ENCODE measurements around the gene CTCF. TPM values are rescaled to one million over a fixed set of nuclear protein-coding genes. Genes with fewer than 3 reads are reported as not detected.

CTCF gene
- polyA plus RNA-seq, 1 experiment, result 24.4 TPM

GRCh38 chr16:67541391-67542263 is 20.7 kb upstream of the CTCF start:
- TF ChIP-seq, protein P1, sequence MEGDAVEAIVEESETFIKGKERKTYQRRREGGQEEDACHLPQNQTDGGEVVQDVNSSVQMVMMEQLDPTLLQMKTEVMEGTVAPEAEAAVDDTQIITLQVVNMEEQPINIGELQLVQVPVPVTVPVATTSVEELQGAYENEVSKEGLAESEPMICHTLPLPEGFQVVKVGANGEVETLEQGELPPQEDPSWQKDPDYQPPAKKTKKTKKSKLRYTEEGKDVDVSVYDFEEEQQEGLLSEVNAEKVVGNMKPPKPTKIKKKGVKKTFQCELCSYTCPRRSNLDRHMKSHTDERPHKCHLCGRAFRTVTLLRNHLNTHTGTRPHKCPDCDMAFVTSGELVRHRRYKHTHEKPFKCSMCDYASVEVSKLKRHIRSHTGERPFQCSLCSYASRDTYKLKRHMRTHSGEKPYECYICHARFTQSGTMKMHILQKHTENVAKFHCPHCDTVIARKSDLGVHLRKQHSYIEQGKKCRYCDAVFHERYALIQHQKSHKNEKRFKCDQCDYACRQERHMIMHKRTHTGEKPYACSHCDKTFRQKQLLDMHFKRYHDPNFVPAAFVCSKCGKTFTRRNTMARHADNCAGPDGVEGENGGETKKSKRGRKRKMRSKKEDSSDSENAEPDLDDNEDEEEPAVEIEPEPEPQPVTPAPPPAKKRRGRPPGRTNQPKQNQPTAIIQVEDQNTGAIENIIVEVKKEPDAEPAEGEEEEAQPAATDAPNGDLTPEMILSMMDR (IDR thresholded peaks at IDR 0.05; ENCODE audit: low read depth, low read length), result no peak
- ChIA-PET POLR2A (interaction anchor here (0.6 kb wide), 1 partner anchor 12 kb away, joined by 3 read pairs; no protein-coding TSS in a partner anchor), CTCF (interaction anchor here (0.6 to 1.4 kb wide), 2 partner anchors 21 to 29 kb away, joined by 4 to 8 read pairs; no protein-coding TSS in a partner anchor)
- Histone ChIP-seq H3K9me3 (ENCODE audit: control insufficient read depth, insufficient read depth, low read length) (no peaks in the 10 kb centered on the region; the same call in 1 of the 2 replicates), H3K27me3 (ENCODE audit: control insufficient read depth, insufficient read depth, low read length) (no peaks in the 10 kb centered on the region), H3K4me3 (ENCODE audit: low read depth, low read length) (no peak overlapping the region), H3K27ac (ENCODE audit: low read depth, low read length) (no peak overlapping the region)
- DNase-seq (ENCODE audit: low read depth, low spot score), result no peak

GRCh38 chr16:67542464-67542863 is 19.9 kb upstream of the CTCF start:
- no peak overlapping the region for H3K27ac ChIP-seq (ENCODE audit: low read depth, low read length)
- TF ChIP-seq, protein P1 (IDR thresholded peaks at IDR 0.05; ENCODE audit: low read depth, low read length), result no peak
- H3K4me3 ChIP-seq (ENCODE audit: low read depth, low read length), result no peak overlapping the region
- DNase-seq (ENCODE audit: low read depth, low spot score), result no peak
- POLR2A ChIA-PET, result no interaction called here
- H3K27me3 ChIP-seq (ENCODE audit: control insufficient read depth, insufficient read depth, low read length), result no peaks in the 10 kb centered on the region
- CTCF ChIA-PET, result no interaction called here
- H3K9me3 ChIP-seq (ENCODE audit: control insufficient read depth, insufficient read depth, low read length), result no peaks in the 10 kb centered on the region; the same call in 1 of the 2 replicates

DNA sequence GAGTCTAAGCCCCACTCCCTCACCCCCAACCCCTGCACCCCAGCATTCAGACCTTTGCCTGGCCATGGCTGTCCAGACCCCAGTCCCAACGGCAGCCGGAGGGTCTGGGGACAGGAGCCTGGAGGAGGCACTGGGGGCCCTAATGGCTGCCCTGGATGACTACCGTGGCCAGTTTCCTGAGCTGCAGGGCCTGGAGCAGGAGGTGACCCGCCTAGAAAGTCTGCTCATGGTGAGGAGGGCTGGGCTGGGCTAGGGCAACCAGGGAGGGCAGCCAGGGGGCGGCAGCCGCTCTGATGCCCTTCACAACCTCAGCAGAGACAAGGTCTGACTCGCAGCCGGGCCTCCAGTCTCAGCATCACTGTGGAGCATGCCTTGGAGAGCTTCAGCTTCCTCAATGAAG is 19.3 kb upstream of the CTCF start:
- no peaks in the 10 kb centered on the region for H3K27me3 ChIP-seq (ENCODE audit: control insufficient read depth, insufficient read depth, low read length)
- TF ChIP-seq, protein P1 (IDR thresholded peaks at IDR 0.05; ENCODE audit: low read depth, low read length), result no peak
- H3K4me3 ChIP-seq (ENCODE audit: low read depth, low read length), result no peak overlapping the region
- H3K27ac ChIP-seq (ENCODE audit: low read depth, low read length), result no peak overlapping the region
- no peaks in the 10 kb centered on the region for H3K9me3 ChIP-seq (ENCODE audit: control insufficient read depth, insufficient read depth, low read length)
- ChIA-PET CTCF (interaction anchor here (1.2 to 2.6 kb wide), 3 partner anchors 12 to 22 kb away, joined by 3 to 12 read pairs (median 8); no protein-coding TSS in a partner anchor), POLR2A (no interaction called here)
- DNase-seq (ENCODE audit: low read depth, low spot score), result no peak

GRCh38 chr16:67543582-67543981 is 18.7 kb upstream of the CTCF start:
- POLR2A ChIA-PET, result no interaction called here
- TF ChIP-seq, protein P1 (IDR thresholded peaks at IDR 0.05; ENCODE audit: low read depth, low read length), result no peak
- CTCF ChIA-PET, result interaction anchor here (0.8 to 2.6 kb wide), 5 partner anchors 11 to 102 kb away, joined by 3 to 12 read pairs (median 6); partner anchors contain the start of gene CARMIL2
- Histone ChIP-seq H3K27me3 (ENCODE audit: control insufficient read depth, insufficient read depth, low read length) (no peaks in the 10 kb centered on the region), H3K27ac (ENCODE audit: low read depth, low read length) (no peak overlapping the region), H3K4me3 (ENCODE audit: low read depth, low read length) (no peak overlapping the region), H3K9me3 (ENCODE audit: control insufficient read depth, insufficient read depth, low read length) (no peaks in the 10 kb centered on the region)
- DNase-seq (ENCODE audit: low read depth, low spot score), result no peak

DNA sequence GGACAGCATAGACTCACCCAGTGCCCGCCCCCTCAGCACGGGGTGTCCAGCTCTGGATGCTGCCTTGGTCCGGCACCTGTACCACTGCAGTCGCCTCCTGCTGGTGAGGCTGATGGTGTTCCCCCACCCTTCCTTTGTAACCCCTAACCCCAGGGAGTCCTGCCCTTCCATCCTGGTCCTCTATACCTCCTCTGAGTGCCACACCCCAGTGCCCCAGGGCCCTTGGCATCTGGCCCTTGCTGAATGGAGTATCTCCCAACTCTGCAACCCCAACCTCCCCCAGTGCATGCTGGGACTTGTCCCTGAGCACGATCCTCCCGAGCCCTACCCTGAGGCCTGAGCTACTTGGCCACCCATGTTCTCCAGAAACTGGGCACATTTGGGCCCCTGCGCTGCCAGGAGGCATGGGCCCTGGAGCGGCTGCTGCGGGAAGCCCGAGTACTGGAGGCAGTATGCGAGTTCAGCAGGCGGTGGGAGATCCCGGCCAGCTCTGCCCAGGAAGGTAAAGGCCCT is 17.9 kb upstream of the CTCF start:
- no peak for DNase-seq (ENCODE audit: low read depth, low spot score)
- no peaks in the 10 kb centered on the region for H3K9me3 ChIP-seq (ENCODE audit: control insufficient read depth, insufficient read depth, low read length)
- ChIA-PET CTCF (interaction anchor here (0.5 to 2.6 kb wide), 7 partner anchors 11 to 101 kb away, joined by 3 to 12 read pairs (median 6); partner anchors contain the start of gene CARMIL2), POLR2A (no interaction called here)
- H3K27ac ChIP-seq (ENCODE audit: low read depth, low read length), result no peak overlapping the region
- H3K4me3 ChIP-seq (ENCODE audit: low read depth, low read length), result no peak overlapping the region
- no peaks in the 10 kb centered on the region for H3K27me3 ChIP-seq (ENCODE audit: control insufficient read depth, insufficient read depth, low read length)
- TF ChIP-seq, protein P1 (IDR thresholded peaks at IDR 0.05; ENCODE audit: low read depth, low read length), result peak; percentile 21; the same call in 1 of the 2 replicates
